Measurements from ENCODE around the gene PLEKHA5.
"Not testable (repeated sequence)": the region's sequence is repeated elsewhere in the genome, so short reads cannot be mapped to it uniquely, and the experiment has no call there.

The PLEKHA5 gene

GRCh38 chr12:19170286-19170685 is 40.8 kb downstream of the PLEKHA5 start:
- DNase-seq = not testable (repeated sequence)

- DNase-seq = no peak
Observed at GRCh38 chr12:19171731-19172130, 42.2 kb downstream of the PLEKHA5 start.

GRCh38 chr12:19177754-19178153 is 48.2 kb downstream of the PLEKHA5 start:
- DNase-seq = no peak

- no peak for DNase-seq
Observed at GRCh38 chr12:19179986-19180385, 50.5 kb downstream of the PLEKHA5 start.

GRCh38 chr12:19181666-19182426 is 52.3 kb downstream of the PLEKHA5 start:
- peak in 1 of 2 donors; percentile 5 for DNase-seq

GRCh38 chr12:19183121-19183838 is 53.7 kb downstream of the PLEKHA5 start:
- DNase-seq = no peak

- DNase-seq = no peak
Observed at GRCh38 chr12:19185262-19185929, 55.9 kb downstream of the PLEKHA5 start.

- DNase-seq = peak in 1 of 2 donors; percentile 32
Observed at GRCh38 chr12:19186722-19187661, 57.5 kb downstream of the PLEKHA5 start.

- DNase-seq = no peak
Observed at GRCh38 chr12:19189522-19189921, 60.0 kb downstream of the PLEKHA5 start.

- peak in 1 of 2 donors; percentile 37 for DNase-seq
Observed at GRCh38 chr12:19190292-19191031, 60.9 kb downstream of the PLEKHA5 start.

GRCh38 chr12:19191089-19191488 is 61.6 kb downstream of the PLEKHA5 start:
- DNase-seq = no peak

GRCh38 chr12:19191563-19191962 is 62.0 kb downstream of the PLEKHA5 start:
- DNase-seq = no peak

GRCh38 chr12:19192710-19193109 is 63.2 kb downstream of the PLEKHA5 start:
- DNase-seq = no peak

GRCh38 chr12:19194963-19195362 is 65.4 kb downstream of the PLEKHA5 start:
- no peak for DNase-seq

GRCh38 chr12:19196959-19197630 is 67.6 kb downstream of the PLEKHA5 start:
- no peak for DNase-seq

- DNase-seq = no peak
Observed at GRCh38 chr12:19198272-19198671, 68.7 kb downstream of the PLEKHA5 start.

GRCh38 chr12:19199332-19199731 is 69.8 kb downstream of the PLEKHA5 start:
- no peak for DNase-seq

GRCh38 chr12:19200261-19200660 is 70.7 kb downstream of the PLEKHA5 start:
- DNase-seq = no peak

- DNase-seq = no peak
Observed at GRCh38 chr12:19201661-19202060, 72.1 kb downstream of the PLEKHA5 start.

GRCh38 chr12:19203013-19203412 is 73.5 kb downstream of the PLEKHA5 start:
- no peak for DNase-seq
